LNCAP (cell line): Measurements from ENCODE around the gene ANKRD42.

Source experiments
- CTCF ChIP-seq: fragments of 450-650 bp; IDR thresholded peaks from 2 replicates; pipeline ENCODE4 v1.5.1; 2017; ENCODE audit warnings: mild to moderate bottlenecking

ANKRD42 gene

GRCh38 chr11:83185767-83186166 lies 7.7 kb upstream of the ANKRD42 start:
- TF ChIP-seq CTCF = no peak

GRCh38 chr11:83187465-83187864 lies 6.0 kb upstream of the ANKRD42 start:
- TF ChIP-seq CTCF = no peak

GRCh38 chr11:83191491-83191890 lies 2.0 kb upstream of the ANKRD42 start:
- TF ChIP-seq CTCF = no peak

- no peak for TF ChIP-seq CTCF
Measured at GRCh38 chr11:83191986-83192385, 1.5 kb upstream of the ANKRD42 start.

- no peak for TF ChIP-seq CTCF
Measured at GRCh38 chr11:83192606-83193245, 786 bp upstream of the ANKRD42 start.

- TF ChIP-seq CTCF = no peak
Measured at GRCh38 chr11:83194281-83195142, 1.0 kb downstream of the ANKRD42 start.

GRCh38 chr11:83195143-83195466 lies 1.6 kb downstream of the ANKRD42 start:
- TF ChIP-seq CTCF = no peak
